A673 (cell line): ENCODE data around the gene DCAF17.

Source experiments
- CTCF ChIP-seq: fragments of 300-800, 200-600 bp; sonication (generic); conservative IDR thresholded peaks from 2 replicates; pipeline ENCODE4 v1.5.1; 2017; ENCODE audit warnings: low read depth, mild to moderate bottlenecking, antibody characterized with exemption, low read length, moderate library complexity, mixed read lengths
- EZH2 ChIP-seq: fragments of 200-600 bp; sonication (generic); IDR thresholded peaks from 2 replicates; pipeline ENCODE4 v1.6.1; 2017; ENCODE audit warnings: borderline replicate concordance, low read depth, mild to moderate bottlenecking, mixed read lengths, antibody characterized with exemption, low read length; ENCODE audit not compliant: poor library complexity, severe bottlenecking

- TF ChIP-seq CTCF (no peak), EZH2 (no peak)
Observed at GRCh38 chr2:171386627-171387026, 47.4 kb upstream of the DCAF17 start.
